Right lobe of liver (tissue), 6 donors: ENCODE data around the gene CUL1. TPM values are rescaled to one million over a fixed set of nuclear protein-coding genes. Genes with fewer than 3 reads are reported as not detected.

Source experiments
- ATAC-seq, 4 donors: fragments of 200-7000 bp; cut with Tn5 transposase; one replicate each; pipeline ENCODE4 v1.9.1; 2020; ENCODE audit warnings: mild to moderate bottlenecking in 4 of 4, moderate library complexity in 4 of 4
- DNase-seq, 3 donors: peaks; one replicate each; pipeline ENCODE4 v3.0.0-alpha.2; 2020
- H3K27ac ChIP-seq, 3 donors: fragments of 200-600 bp; one replicate each; pipeline ENCODE4 v1.8.0; 2022
- H3K27me3 ChIP-seq, 2 donors: fragments of 200-600 bp; one replicate each; pipeline ENCODE4 v1.8.0; 2022
- H3K36me3 ChIP-seq, 4 donors: fragments of 200-600 bp; sonication (generic) in 1 of 4; one replicate each; pipeline versions ENCODE4 v1.5.1 to v1.8.0; 2017 to 2022; ENCODE audit warnings: control low read depth in 1 of 4
- H3K4me1 ChIP-seq, 4 donors: fragments of 200-600 bp; sonication (generic) in 1 of 4; one replicate each; pipeline versions ENCODE4 v1.5.1 to v1.8.0; 2017 to 2022; ENCODE audit warnings: control low read depth in 1 of 4
- H3K4me3 ChIP-seq, 3 donors: fragments of 200-600 bp; one replicate each; pipeline ENCODE4 v1.8.0; 2022
- H3K9me3 ChIP-seq, 4 donors: fragments of 200-600 bp; sonication (generic) in 1 of 4; one replicate each; pipeline versions ENCODE4 v1.5.1 to v1.8.0; 2017 to 2022; ENCODE audit warnings: control low read depth in 1 of 4
- POLR2A ChIP-seq: fragments of 450-650 bp; IDR thresholded peaks from one replicate; pipeline ENCODE4 v1.6.1; 2017; ENCODE audit warnings: antibody characterized with exemption, mild to moderate bottlenecking
- WGBS: methylation state at CpG from one replicate; pipeline ENCODE4 v1.1.6; 2018; ENCODE audit warnings: low coverage, low lambda C conversion rate; ENCODE audit not compliant: insufficient coverage; ENCODE audit errors: missing lambda C conversion rate; 5-methylcytosine and 5-hydroxymethylcytosine counted together
- intact Hi-C, 2 donors: fragments of 100-400 bp; cut with DNase I; formaldehyde crosslinking; loops; one replicate each; pipeline versions ENCODE4 v1.11.2 to v1.14.1; 2022
- total RNA-seq, 6 experiments: library from RNA; depleted of rRNA in 2 of 6; stranded (reverse); fragments of >200 nt in 2 of 6; fragmentation: NEBNext Ultra II Directional in 3 of 6; extraction: Animal tissue kit (Norgen Biotek cat#: 25700) in 3 of 6; gene quantifications; one replicate each; pipeline versions ENCODE4 v1.1.0 to v1.2.4, GENCODE V29; 2016 to 2023
- TF ChIP-seq, protein P1 (sequence below), 4 donors: fragments of 200-600 bp in 3 of 4; fragments of 450-650 bp in 1 of 4; IDR thresholded peaks; one replicate each; pipeline versions ENCODE4 v1.5.1 to v1.8.0; 2016 to 2022; ENCODE audit warnings: antibody characterized with exemption in 4 of 4, mild to moderate bottlenecking in 2 of 4
- donor health status: DM: no; HTN: yes; CAD: no.
- donor health status: DM: no; HTN: no; CAD: no.
- donor health status: DM: no; HTN: no; CAD: no.
- donor health status: DM: no; HTN: yes; CAD: no.
- donor health status: DM: no; HTN: yes; CAD: no.

Gene CUL1
- total RNA-seq, 6 experiments from 2014 or later, result 22.3 to 46.3 (median 30.8) TPM

DNA sequence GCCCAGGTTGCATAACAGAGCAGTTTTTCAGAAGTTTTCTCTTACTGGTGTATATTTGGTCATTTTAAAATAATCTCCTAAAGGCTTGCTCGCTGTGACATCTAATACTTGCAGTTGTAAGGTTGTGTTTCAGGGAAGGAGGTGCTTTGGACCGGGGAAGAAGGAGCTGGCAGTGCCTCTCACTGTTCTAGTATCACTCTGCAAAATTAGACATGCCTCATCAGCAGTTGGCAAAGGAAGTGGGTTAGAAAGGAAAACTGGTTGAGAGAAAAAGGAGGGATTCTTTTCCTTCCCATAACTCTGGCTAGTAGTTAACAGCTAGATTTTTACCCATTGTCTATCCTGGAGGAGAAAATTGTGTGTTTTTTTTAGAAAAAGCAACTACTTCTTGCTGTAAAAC, 34.8 kb downstream of the CUL1 start:
- DNase-seq (no peak), ATAC-seq (no peak)
- H3K4me3 ChIP-seq, result no peak overlapping the region
- H3K36me3 ChIP-seq, result peaks cover 0 to 46% (median 17%) of the 10 kb centered on the region in 4 donors
- H3K4me1 ChIP-seq, result no peaks in the 10 kb centered on the region
- 58% methylated on average over 2 of the region's 2 CpGs for WGBS
- intact Hi-C loops, result no loop called here
- no peaks in the 10 kb centered on the region for H3K9me3 ChIP-seq
- TF ChIP-seq POLR2A, result no peak
- TF ChIP-seq, protein P1, sequence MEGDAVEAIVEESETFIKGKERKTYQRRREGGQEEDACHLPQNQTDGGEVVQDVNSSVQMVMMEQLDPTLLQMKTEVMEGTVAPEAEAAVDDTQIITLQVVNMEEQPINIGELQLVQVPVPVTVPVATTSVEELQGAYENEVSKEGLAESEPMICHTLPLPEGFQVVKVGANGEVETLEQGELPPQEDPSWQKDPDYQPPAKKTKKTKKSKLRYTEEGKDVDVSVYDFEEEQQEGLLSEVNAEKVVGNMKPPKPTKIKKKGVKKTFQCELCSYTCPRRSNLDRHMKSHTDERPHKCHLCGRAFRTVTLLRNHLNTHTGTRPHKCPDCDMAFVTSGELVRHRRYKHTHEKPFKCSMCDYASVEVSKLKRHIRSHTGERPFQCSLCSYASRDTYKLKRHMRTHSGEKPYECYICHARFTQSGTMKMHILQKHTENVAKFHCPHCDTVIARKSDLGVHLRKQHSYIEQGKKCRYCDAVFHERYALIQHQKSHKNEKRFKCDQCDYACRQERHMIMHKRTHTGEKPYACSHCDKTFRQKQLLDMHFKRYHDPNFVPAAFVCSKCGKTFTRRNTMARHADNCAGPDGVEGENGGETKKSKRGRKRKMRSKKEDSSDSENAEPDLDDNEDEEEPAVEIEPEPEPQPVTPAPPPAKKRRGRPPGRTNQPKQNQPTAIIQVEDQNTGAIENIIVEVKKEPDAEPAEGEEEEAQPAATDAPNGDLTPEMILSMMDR (IDR thresholded peaks at IDR 0.05), result no peak
- no peak overlapping the region for H3K27ac ChIP-seq
- H3K27me3 ChIP-seq, result no peaks in the 10 kb centered on the region

GRCh38 chr7:148735141-148735540, 36.4 kb downstream of the CUL1 start:
- H3K36me3 ChIP-seq, result peaks cover 0 to 44% (median 17%) of the 10 kb centered on the region in 4 donors
- ATAC-seq, result no peak
- intact Hi-C loops, result no loop called here
- DNase-seq, result no peak
- H3K9me3 ChIP-seq, result no peaks in the 10 kb centered on the region
- H3K27me3 ChIP-seq, result no peaks in the 10 kb centered on the region
- no peak for TF ChIP-seq POLR2A
- TF ChIP-seq, protein P1 (IDR thresholded peaks at IDR 0.05), result no peak
- no peaks in the 10 kb centered on the region for H3K4me1 ChIP-seq
- H3K27ac ChIP-seq, result no peak overlapping the region
- H3K4me3 ChIP-seq, result no peak overlapping the region
- WGBS, result 84% methylated on average over 8 of the region's 11 CpGs

DNA sequence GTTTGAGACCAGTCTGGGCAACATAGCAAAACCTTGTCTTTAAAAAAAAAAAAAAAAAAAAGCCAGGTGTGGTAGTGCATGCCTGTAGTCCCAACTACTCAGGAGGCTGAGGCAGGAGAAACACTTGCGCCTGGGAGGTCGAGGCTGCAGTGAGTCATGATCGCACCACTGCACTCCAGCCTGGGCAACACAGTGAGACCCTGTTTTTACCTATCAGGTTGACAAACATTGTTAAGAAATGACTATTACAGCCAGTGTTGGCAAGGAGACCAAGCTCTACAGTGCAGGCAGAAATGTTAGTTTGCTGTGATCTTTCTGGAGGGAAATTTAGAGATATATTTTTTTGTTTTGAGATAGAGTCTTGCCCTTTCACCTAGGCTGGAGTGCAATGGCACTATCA, 37.3 kb downstream of the CUL1 start:
- intact Hi-C loops, result no loop called here
- Histone ChIP-seq H3K9me3 (no peaks in the 10 kb centered on the region), H3K4me1 (no peaks in the 10 kb centered on the region), H3K27ac (no peak overlapping the region), H3K36me3 (peaks cover 0 to 47% (median 16%) of the 10 kb centered on the region in 4 donors), H3K27me3 (no peaks in the 10 kb centered on the region), H3K4me3 (no peak overlapping the region)
- ATAC-seq (no peak), DNase-seq (no peak)
- WGBS, result 100% methylated on average over 3 of the region's 3 CpGs
- TF ChIP-seq POLR2A, result no peak
- TF ChIP-seq, protein P1 (IDR thresholded peaks at IDR 0.05), result no peak

DNA sequence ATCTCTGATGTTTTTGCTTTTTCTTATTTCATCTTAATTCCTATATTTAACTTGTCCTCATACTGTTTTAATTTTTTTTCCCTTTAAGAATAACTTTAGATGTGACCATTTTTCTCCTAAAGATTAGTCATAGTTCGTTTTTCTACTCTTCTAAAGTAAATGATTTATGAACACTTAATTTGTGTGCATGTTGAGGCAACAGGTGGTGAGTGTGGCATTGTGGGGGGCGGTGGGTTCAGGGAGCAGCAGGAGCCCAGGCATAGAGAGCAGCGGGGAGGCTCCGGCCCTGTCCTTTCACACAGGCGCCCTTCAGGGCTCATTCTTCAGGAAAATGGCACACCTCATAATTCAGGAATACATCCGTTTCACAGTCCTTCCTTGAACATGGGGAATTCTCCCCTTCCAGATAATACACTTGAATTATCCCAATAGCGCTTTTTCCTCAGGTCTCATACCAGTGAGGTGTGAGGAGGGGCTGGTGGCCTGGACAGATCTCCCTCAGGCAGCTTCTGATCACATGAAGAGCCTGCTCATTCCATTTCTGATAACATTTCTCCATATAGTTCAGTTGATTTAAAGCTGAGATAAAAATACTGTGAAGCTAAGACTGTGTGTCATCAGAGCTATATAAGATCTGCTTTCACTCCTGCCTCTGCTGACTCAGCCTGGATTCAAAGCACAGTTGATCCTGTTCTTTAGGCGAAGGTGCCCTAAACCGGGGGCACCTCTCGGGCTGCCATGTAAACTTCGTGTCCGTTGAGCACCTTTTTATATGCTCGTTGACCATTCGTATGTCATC, 40.2 kb downstream of the CUL1 start:
- no peak overlapping the region for H3K27ac ChIP-seq
- H3K4me1 ChIP-seq, result no peaks in the 10 kb centered on the region
- no peaks in the 10 kb centered on the region for H3K27me3 ChIP-seq
- H3K4me3 ChIP-seq, result no peak overlapping the region
- H3K36me3 ChIP-seq, result peaks cover 0 to 30% (median 11%) of the 10 kb centered on the region in 4 donors
- WGBS, result 91% methylated on average over 14 of the region's 14 CpGs
- no peaks in the 10 kb centered on the region for H3K9me3 ChIP-seq
- no peak for DNase-seq
- TF ChIP-seq, protein P1 (IDR thresholded peaks at IDR 0.05), result no peak
- no peak for TF ChIP-seq POLR2A
- intact Hi-C loops, result no loop called here
- ATAC-seq, result no peak
